PFSK-1 (cell line): ENCODE results near the gene PAPPA.

Experiments
- FOXP2 ChIP-seq: optimal IDR thresholded peaks from 2 replicates; pipeline ENCODE3; 2011; ENCODE audit warnings: borderline replicate concordance, control low read depth, inconsistent platforms; ENCODE audit not compliant: insufficient read depth; ENCODE audit errors: extremely low read length, extremely low read depth
- POLR2AphosphoS5 ChIP-seq: IDR thresholded peaks from 2 replicates; pipeline ENCODE4 v1.6.1; 2012; ENCODE audit warnings: low read depth, mild to moderate bottlenecking, control low read depth, low read length, moderate library complexity
- SIN3A ChIP-seq: IDR thresholded peaks from 2 replicates; pipeline ENCODE4 v1.6.1; 2012; ENCODE audit warnings: mild to moderate bottlenecking, low read length, moderate library complexity, borderline replicate concordance; ENCODE audit not compliant: insufficient read depth
- TAF1 ChIP-seq: IDR thresholded peaks from 2 replicates; pipeline ENCODE4 v1.6.1; 2012; ENCODE audit warnings: low read length, control low read depth, borderline replicate concordance; ENCODE audit not compliant: insufficient read depth
- TF ChIP-seq, protein P1 (sequence below), 2 experiments: IDR thresholded peaks; 2 replicates each; pipeline versions ENCODE4 v1.6.1 to v1.8.0; 2011 to 2012; ENCODE audit warnings: low read depth in 2 of 2, low read length in 2 of 2, control low read depth in 1 of 2, inconsistent platforms in 1 of 2, mild to moderate bottlenecking in 1 of 2, moderate library complexity in 1 of 2; ENCODE audit not compliant: insufficient read depth in 1 of 2

The PAPPA gene

DNA sequence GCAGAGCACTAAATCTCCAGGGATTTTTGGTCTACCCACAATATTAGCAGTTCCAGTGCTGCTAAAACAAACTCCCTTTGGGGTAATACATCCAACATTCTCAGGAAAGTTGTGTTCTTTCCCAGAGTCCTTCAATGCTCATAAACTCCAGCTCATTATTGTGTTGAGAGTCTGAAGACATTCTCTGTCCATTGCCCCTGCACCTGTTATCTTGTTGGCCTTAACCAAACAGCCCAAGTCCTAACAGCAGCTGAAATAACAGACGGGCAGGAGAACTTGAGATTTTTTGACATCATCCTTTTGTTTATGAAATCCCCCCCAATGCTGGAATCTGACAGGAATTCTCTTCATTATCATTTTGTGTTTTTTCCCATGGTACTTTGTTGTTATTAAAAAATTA lies 110.8 kb downstream of the PAPPA start:
- TF ChIP-seq TAF1, result no peak
- TF ChIP-seq, protein P1, sequence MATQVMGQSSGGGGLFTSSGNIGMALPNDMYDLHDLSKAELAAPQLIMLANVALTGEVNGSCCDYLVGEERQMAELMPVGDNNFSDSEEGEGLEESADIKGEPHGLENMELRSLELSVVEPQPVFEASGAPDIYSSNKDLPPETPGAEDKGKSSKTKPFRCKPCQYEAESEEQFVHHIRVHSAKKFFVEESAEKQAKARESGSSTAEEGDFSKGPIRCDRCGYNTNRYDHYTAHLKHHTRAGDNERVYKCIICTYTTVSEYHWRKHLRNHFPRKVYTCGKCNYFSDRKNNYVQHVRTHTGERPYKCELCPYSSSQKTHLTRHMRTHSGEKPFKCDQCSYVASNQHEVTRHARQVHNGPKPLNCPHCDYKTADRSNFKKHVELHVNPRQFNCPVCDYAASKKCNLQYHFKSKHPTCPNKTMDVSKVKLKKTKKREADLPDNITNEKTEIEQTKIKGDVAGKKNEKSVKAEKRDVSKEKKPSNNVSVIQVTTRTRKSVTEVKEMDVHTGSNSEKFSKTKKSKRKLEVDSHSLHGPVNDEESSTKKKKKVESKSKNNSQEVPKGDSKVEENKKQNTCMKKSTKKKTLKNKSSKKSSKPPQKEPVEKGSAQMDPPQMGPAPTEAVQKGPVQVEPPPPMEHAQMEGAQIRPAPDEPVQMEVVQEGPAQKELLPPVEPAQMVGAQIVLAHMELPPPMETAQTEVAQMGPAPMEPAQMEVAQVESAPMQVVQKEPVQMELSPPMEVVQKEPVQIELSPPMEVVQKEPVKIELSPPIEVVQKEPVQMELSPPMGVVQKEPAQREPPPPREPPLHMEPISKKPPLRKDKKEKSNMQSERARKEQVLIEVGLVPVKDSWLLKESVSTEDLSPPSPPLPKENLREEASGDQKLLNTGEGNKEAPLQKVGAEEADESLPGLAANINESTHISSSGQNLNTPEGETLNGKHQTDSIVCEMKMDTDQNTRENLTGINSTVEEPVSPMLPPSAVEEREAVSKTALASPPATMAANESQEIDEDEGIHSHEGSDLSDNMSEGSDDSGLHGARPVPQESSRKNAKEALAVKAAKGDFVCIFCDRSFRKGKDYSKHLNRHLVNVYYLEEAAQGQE (IDR thresholded peaks at IDR 0.05; ENCODE audit: insufficient read depth in 1 of 2, low read depth in 2 of 2, low read length in 2 of 2), result no peak
- no peak for TF ChIP-seq POLR2AphosphoS5
- no peak for TF ChIP-seq SIN3A
- no peak for TF ChIP-seq FOXP2

DNA sequence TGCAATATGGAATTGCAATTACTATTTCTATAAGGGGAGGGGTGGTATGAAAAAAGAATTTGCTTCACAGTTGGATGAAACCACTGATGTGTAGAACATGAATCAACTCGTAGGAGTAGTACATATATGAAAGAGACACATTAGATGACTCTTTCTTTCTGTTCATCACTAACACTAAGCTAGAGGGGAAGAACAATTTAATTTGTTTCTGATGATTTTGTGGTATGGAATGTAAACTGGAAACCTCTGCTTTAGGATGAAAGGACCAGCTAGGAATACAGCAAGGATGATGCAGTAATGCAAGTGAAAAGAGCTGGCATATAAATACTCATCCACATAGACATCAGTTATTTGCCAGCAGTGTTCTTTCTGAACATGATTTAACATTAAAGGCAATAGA lies 113.4 kb downstream of the PAPPA start:
- TF ChIP-seq TAF1, result no peak
- TF ChIP-seq SIN3A, result no peak
- TF ChIP-seq POLR2AphosphoS5, result no peak
- TF ChIP-seq, protein P1 (IDR thresholded peaks at IDR 0.05; ENCODE audit: insufficient read depth in 1 of 2, low read depth in 2 of 2, low read length in 2 of 2), result no peak
- no peak for TF ChIP-seq FOXP2

DNA sequence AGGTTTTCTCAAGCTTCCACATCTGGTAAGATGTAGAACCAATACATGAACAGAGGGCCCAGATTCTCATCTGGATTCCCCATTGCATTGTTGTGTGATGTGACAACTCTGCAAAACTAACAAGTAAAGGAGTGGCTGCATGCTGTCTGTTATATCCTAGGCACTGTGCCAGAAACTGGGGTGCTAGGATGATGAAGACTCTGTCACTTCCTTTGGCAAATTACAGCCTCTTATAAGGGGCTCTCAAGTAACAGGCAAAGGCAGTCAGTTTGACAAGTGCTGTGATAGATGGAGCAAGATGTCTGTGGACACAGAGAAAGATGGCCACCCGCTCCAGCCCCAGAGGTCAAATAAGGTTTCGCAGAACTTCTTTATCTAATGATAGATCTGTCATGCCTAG lies 115.7 kb downstream of the PAPPA start:
- no peak for TF ChIP-seq SIN3A
- no peak for TF ChIP-seq POLR2AphosphoS5
- TF ChIP-seq, protein P1 (IDR thresholded peaks at IDR 0.05; ENCODE audit: insufficient read depth in 1 of 2, low read depth in 2 of 2, low read length in 2 of 2), result no peak
- TF ChIP-seq FOXP2, result no peak
- TF ChIP-seq TAF1, result no peak

DNA sequence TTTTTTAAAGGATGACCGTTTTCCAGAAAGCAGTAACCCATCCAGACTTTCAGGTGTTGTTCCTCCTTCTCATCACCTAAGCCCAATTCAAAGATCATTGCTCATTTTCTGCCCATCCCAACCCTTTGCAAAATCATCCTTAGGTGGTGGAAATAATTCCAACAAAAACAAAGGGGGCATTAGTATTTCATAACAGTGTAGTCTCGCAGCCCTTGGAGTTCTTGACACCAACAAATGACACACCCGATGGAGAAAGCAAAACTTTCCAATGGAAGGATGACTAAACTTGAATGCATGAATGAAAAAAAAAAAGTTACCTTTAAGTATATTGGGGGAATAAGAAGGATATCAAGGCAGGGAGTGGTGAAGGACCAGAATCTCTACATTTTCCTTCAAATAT lies 117.0 kb downstream of the PAPPA start:
- no peak for TF ChIP-seq SIN3A
- TF ChIP-seq FOXP2, result no peak
- TF ChIP-seq POLR2AphosphoS5, result no peak
- TF ChIP-seq, protein P1 (IDR thresholded peaks at IDR 0.05; ENCODE audit: insufficient read depth in 1 of 2, low read depth in 2 of 2, low read length in 2 of 2), result no peak
- TF ChIP-seq TAF1, result no peak

DNA sequence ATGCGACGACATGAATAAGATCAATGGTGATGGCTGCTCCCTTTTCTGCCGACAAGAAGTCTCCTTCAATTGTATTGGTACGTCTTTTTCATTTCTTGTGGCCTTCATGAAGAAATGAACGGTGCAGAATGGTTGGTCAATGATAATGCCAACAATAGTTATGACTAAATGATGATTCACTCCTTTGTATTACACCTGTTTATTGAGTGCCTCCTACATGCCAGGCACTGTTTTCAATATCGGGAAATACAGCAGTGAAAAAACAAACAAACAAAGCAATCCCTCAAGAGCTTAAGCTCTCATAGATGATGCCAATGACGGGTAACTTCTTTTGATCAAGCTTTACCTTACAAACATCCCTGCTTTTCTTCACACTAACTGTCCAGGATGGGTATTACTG lies 117.7 kb downstream of the PAPPA start:
- TF ChIP-seq TAF1, result no peak
- TF ChIP-seq POLR2AphosphoS5, result no peak
- TF ChIP-seq, protein P1 (IDR thresholded peaks at IDR 0.05; ENCODE audit: insufficient read depth in 1 of 2, low read depth in 2 of 2, low read length in 2 of 2), result no peak
- no peak for TF ChIP-seq FOXP2
- TF ChIP-seq SIN3A, result no peak
